HG03469 (cell line): ENCODE data around the gene FAF1.
"Not testable (repeated sequence)": the region's sequence is repeated elsewhere in the genome, so short reads cannot be mapped to it uniquely, and the experiment has no call there.

Experiments
- ATAC-seq: cut with Tn5 transposase; IDR thresholded peaks from one replicate; pipeline ENCODE4 v1.9.1; 2021; ENCODE audit warnings: mild to moderate bottlenecking, moderate library complexity, moderate number of reproducible peaks; ENCODE audit not compliant: unreplicated experiment

The FAF1 gene

GRCh38 chr1:50853325-50853724, 106.7 kb downstream of the FAF1 start:
- no peak for ATAC-seq

GRCh38 chr1:50852889-50853288, 107.2 kb downstream of the FAF1 start:
- no peak for ATAC-seq

GRCh38 chr1:50851466-50851865, 108.6 kb downstream of the FAF1 start:
- ATAC-seq: no peak

GRCh38 chr1:50851034-50851433, 109.0 kb downstream of the FAF1 start:
- ATAC-seq: no peak

GRCh38 chr1:50847303-50847702, 112.8 kb downstream of the FAF1 start:
- no peak for ATAC-seq

- ATAC-seq: no peak
These were observed 113.7 kb downstream of the FAF1 start for GRCh38 chr1:50846224-50846839.

- ATAC-seq: no peak
These were observed 118.2 kb downstream of the FAF1 start for GRCh38 chr1:50841791-50842387.

- no peak for ATAC-seq
These were observed 124.0 kb downstream of the FAF1 start for GRCh38 chr1:50836117-50836516.

GRCh38 chr1:50833216-50833615, 126.9 kb downstream of the FAF1 start:
- no peak for ATAC-seq

- no peak for ATAC-seq
These were observed 127.9 kb downstream of the FAF1 start for GRCh38 chr1:50832167-50832566.

GRCh38 chr1:50831300-50832061, 128.6 kb downstream of the FAF1 start:
- ATAC-seq: no peak

- no peak for ATAC-seq
These were observed 129.4 kb downstream of the FAF1 start for GRCh38 chr1:50830621-50831020.

GRCh38 chr1:50829014-50829958, 130.8 kb downstream of the FAF1 start:
- no peak for ATAC-seq

- no peak for ATAC-seq
These were observed 132.5 kb downstream of the FAF1 start for GRCh38 chr1:50827546-50827945.

GRCh38 chr1:50826792-50827191, 133.3 kb downstream of the FAF1 start:
- not testable (repeated sequence) for ATAC-seq

- ATAC-seq: no peak
These were observed 137.9 kb downstream of the FAF1 start for GRCh38 chr1:50822035-50822776.

- ATAC-seq: no peak
These were observed 139.5 kb downstream of the FAF1 start for GRCh38 chr1:50820545-50820944.

- ATAC-seq: peak; percentile 50
These were observed 147.7 kb downstream of the FAF1 start for GRCh38 chr1:50812346-50812745.

GRCh38 chr1:50808296-50808695, 151.8 kb downstream of the FAF1 start:
- ATAC-seq: no peak

GRCh38 chr1:50796272-50796671, 163.8 kb downstream of the FAF1 start:
- no peak for ATAC-seq
